ENCODE results near the gene YKT6.
"Not testable (repeated sequence)": the region's sequence is repeated elsewhere in the genome, so short reads cannot be mapped to it uniquely, and the experiment has no call there.

Gene YKT6

GRCh38 chr7:44194069-44194468 is 6.7 kb upstream of the YKT6 start:
- DNase-seq: no peak

DNA sequence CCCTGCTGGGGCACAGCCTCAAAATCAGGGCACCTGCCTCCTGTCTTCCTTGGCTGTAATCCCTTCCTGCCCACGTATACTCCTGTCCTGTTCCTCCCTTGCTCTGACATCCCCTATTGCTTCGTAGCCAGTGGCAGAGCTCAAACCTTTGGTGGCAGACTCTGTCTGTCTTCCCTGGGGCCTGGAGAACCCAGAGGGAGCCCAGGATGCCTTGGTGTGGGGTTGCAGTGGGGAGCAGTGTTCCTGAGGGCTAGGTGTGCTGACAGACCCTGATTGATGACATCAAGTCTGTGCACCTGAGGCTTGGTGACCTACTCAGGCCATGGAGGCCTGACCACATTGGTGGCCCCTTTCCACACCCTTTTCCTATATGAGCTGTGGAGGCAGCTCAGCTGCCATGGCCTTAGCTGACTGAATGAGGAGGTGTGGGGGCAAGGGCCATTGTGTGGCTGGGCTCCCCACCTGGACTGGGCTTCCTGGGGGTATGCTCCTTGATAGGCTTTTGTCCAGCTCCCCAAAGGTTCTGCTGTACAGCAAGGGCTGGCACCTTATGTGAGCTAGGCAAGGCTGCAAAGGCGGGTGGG is 6.1 kb upstream of the YKT6 start:
- no peak for DNase-seq

DNA sequence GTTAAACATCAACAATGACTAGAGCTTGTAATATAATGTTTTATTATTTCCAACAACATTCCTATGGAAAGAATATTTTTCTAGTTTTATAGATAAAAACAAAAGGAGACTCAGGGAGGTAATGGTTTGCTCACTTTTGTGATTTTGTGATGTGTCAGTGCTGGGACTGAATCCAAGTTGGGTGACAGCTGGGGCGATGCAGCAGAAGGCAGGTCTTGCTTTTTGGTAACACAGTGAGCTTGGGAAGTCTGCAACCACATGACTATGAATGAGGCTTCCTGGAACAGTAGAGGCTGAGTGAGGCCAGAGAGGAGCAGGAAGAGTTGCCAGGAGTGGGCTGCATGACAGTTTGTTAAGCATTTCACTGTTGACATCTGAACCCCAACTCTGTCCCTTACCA is 4.9 kb upstream of the YKT6 start:
- no peak for DNase-seq

GRCh38 chr7:44196450-44196872 is 4.3 kb upstream of the YKT6 start:
- peak in 1 of 2 donors; percentile 38 for DNase-seq

DNA sequence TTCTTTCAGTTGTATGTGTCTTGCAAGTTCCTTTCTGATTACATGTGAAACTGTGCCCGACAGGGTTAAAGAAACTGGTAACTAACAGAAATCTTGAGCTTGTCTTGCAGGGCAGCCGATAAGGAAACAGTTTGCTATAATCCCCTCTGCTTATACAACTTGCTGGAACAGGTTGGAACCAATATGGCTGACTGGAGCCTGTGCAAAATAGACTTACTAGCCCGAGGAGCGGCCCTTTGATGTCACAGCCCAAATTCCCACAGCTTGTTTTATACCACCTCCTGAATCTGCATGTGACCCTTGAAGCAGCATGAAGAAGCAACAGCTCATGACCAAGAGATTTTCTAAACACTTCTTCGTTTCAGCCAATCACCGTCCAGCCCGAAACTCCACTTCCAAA is 3.3 kb upstream of the YKT6 start:
- no peak for DNase-seq

DNA sequence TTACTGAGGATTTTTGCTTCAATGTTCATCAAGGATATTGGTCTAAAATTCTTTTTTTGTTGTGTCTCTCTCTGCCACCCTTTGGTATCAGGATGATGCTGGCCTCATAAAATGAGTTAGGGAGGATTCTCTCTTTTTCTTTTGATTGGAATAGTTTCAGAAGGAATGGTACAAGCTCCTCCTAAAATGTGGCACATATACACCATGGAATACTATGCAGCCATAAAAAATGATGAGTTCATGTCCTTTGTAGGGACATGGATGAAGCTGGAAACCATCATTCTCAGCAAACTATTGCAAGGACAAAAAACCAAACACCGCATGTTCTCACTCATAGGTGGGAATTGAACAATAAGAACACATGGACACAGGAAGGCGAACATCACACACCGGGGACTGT is 615 bp upstream of the YKT6 start:
- not testable (repeated sequence) for DNase-seq

DNA sequence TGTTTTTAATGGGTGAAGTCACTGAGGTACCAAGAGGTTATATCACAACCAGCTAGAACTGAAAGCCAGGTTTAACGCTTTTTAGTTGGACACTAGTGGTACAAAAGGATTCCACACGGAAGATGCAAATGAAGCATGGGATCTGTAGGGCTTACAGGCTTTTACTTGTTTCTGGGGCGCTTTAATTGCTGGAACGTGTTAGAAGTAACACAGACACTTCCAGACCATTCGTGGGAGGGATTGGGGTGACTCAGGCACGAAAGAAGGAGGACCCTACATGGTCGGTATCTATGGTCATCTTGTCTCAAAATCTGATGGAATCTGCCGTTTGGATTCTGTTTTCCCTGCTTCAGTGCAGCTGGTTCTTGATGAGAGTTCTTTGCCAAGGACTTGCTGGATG is 1.0 kb downstream of the YKT6 start:
- no peak for DNase-seq

DNA sequence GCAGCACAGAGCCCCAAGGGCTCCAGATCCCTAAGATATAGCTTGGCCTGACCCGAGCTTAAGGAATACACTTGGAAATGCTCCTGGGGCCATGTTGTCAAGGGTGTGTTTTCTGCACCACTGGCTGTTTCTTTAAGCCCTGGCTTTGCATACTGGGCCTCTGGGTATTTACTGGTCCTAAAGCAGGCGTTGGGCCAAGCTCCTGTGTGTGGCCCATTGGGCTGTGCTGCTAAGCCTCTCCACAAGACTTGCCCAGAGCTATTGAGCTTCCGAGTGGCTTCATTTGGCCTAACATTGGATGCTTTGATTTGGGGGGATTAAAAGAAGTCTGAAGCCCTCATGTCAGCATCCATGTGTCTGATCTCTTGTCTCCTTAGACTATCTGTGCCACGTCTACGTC is 5.2 kb downstream of the YKT6 start:
- DNase-seq: no peak

- DNase-seq: no peak
Measured at GRCh38 chr7:44208085-44208484, 7.3 kb downstream of the YKT6 start.

DNA sequence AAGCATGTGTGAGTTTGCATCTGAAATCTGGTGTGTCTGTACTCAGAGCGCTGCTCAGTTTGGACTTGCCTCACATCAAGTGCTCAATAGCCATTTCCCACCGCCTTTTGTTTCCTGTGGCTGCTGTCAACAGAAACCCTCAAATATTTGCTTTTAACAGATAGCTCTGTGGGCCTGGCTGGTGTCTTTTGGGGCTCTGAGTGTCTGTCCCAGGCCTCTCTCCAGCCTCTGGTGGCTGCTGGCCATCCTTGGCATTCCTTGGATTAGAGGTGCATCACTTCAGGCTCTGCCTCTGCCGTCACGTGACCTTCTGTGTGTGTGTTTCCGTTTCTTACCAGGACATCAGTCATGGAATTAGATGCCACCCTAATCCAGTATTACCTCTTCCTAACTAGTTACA is 9.3 kb downstream of the YKT6 start:
- DNase-seq: peak in 1 of 2 donors; percentile 23

GRCh38 chr7:44211126-44211675 is 10.4 kb downstream of the YKT6 start:
- no peak for DNase-seq

- DNase-seq: peak; percentile 33 to 56
Measured at GRCh38 chr7:44212018-44212417, 11.2 kb downstream of the YKT6 start.

DNA sequence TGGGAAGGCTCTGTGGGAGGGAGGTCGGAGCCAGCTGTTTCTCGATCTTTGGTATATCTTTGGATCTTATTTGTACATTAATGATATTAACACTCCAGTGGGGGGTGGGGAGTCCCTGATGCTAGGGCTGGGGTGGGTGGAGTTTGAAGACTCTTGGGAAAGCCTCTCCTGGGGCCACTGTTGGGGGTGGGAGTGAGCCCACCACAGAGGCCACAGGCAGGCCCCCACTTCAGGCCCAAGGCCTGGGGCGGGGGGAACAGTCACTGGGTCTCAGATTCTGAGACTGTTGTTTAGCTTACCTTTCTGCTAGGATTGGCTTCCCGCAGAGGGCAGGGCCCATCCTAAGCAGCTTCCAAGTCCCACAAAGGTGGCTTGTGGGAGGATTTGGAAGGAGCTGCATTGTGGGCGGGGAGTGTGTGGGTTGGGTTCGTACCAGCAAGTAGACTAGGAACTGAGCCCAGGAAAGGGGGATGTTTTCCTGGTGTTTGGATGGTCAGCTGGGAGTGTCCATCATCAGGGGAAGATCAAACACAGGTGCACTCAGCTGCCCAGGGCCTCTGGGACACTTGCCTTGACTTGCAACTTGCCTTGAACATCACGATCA is 11.9 kb downstream of the YKT6 start:
- DNase-seq: no peak

DNA sequence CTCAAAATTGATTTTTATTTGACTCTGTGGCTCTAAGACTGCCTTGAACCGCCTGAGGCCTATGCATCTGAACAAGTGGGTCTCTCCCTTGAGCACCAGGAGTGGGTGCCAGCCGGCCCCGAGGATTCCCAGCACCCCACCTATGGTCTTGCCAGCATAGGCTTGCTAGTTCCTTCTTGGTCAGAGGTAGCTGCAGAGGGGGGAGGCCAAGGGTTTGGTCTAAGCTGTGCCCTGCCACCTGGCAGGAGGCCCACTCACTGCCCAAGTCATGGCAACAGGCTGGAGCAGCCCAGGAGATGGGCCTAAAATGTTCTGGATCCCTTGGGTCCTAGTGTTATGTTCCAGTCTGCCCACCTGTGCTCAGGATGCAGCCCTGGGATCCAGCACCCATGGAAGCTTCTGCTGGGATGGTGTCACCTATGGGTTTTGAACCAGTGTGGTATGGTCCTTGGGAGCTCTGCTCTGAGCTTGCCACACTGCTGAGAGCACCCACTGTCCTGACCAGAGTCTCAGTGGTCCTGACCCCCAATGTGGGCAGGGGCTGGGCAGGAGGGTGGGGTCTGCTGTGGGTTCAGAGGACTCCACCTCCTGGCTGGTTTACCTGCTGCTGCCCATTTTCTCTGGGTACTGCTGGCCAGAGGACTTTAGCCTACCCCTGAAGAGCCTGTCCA is 12.6 kb downstream of the YKT6 start:
- DNase-seq: no peak

- no peak for DNase-seq
Measured at GRCh38 chr7:44213877-44214388, 13.2 kb downstream of the YKT6 start.

GRCh38 chr7:44215531-44215930 is 14.8 kb downstream of the YKT6 start:
- no peak for DNase-seq

GRCh38 chr7:44216019-44216418 is 15.2 kb downstream of the YKT6 start:
- no peak for DNase-seq

- peak in 1 of 2 donors; percentile 16 for DNase-seq
Measured at GRCh38 chr7:44216521-44217222, 15.9 kb downstream of the YKT6 start.

- DNase-seq: no peak
Measured at GRCh38 chr7:44217223-44217714, 16.5 kb downstream of the YKT6 start.

GRCh38 chr7:44217852-44218402 is 17.1 kb downstream of the YKT6 start:
- no peak for DNase-seq

- no peak for DNase-seq
Measured at GRCh38 chr7:44218418-44219201, 17.8 kb downstream of the YKT6 start.

Measured in hippocampal formation (tissue), 2 donors.